GM18520 (cell line): Measurements from ENCODE around the gene MXD3.
"Not testable (repeated sequence)": the region's sequence is repeated elsewhere in the genome, so short reads cannot be mapped to it uniquely, and the experiment has no call there.

Source experiments
- ATAC-seq: cut with Tn5 transposase; IDR thresholded peaks from one replicate; pipeline ENCODE4 v1.9.1; 2021; ENCODE audit not compliant: unreplicated experiment

MXD3 gene, protein sequence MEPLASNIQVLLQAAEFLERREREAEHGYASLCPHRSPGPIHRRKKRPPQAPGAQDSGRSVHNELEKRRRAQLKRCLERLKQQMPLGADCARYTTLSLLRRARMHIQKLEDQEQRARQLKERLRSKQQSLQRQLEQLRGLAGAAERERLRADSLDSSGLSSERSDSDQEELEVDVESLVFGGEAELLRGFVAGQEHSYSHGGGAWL

GRCh38 chr5:177311723-177312648 lies at the start of gene MXD3:
TSS of gene MXD3 (minus strand) at chr5:177311898. CDS start at chr5:177311830, 68 bp downstream.
- ATAC-seq, result peak; percentile 75

DNA sequence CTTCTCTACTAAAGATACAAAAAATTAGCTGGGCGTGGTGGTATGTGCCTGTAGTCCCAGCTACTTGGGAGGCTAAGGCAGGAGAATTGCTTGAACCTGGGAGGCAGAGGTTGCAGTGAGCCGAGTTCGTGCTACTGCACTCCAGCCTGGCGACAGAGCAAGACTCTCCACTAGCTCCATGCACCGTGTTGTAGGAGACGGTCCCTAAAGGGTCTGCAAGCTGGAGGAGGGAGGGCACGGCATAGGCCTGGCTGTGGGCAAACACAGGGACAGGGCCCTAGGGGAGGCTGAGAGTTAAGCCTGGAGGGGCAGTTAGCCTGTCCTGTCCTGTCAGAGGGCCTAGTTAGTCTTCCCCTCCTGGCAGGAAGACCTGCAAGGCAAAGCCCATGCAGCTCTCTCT lies 49.0 kb upstream of the MXD3 start:
- not testable (repeated sequence) for ATAC-seq

DNA sequence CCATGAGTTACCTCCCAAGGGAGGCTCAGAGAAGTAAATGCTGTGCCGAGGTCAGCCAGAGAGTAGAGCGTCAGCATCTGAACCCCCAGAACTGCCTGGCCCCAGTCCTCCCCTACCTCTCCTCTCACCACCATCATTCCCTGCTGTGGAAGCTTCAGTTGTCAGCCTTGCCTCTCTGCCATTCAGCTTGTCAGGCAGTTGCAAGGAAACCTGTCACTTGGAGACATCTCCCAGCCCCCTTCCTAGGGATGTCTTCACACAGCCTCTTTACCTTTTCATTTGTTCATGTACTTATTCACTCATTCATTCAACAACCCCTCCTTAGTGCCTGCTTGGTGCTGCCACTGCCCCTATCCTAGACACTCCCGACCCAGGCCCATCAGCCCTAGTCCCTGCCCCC lies 48.2 kb upstream of the MXD3 start:
- no peak for ATAC-seq

- ATAC-seq, result no peak
Observed at GRCh38 chr5:177359451-177359851, 47.8 kb upstream of the MXD3 start.

DNA sequence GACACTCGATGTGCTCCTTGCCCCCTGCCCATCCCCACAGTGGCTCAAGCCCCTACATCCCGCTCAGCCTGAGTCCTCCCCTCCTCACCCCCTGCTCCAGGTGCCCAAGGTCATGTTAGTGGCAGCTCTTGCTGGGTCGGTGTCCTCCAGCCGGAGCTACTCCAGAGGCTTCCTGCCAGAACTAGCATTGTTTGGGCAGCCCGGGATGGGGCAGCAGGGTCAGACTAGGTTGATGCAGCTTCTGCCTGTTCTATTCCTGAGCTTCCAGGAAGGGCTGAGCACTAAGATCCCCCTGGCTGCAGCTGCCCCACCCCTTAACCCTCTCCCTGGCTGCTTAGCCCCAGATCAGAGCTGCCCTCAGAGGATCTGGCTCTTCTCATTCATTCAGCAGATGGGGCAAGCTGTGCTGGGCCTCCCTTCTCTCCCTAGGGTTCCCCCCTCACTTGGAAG lies 46.7 kb upstream of the MXD3 start:
- ATAC-seq, result no peak

- peak; percentile 84 for ATAC-seq
Observed at GRCh38 chr5:177357459-177358351, 46.0 kb upstream of the MXD3 start, which contains the start of gene RGS14. TSS of gene RGS14 (plus strand) at chr5:177357924. CDS start at chr5:177358025, 101 bp downstream.

DNA sequence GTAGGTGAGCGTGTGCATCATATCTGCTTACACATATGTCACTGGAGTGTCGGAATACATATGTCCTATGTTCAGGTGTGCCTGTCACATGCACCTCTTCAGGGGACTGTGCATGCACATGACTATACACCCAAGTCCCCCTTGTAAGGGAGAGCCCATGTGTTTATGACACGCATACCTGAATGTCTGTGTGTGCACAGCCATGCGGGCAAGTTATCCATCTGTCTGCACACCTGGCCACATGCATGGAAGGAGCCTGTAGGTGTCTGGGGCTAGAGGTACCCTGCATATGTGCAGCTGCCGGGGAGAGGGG lies 45.4 kb upstream of the MXD3 start:
- ATAC-seq, result no peak

- no peak for ATAC-seq
Observed at GRCh38 chr5:177356746-177357145, 45.0 kb upstream of the MXD3 start.

DNA sequence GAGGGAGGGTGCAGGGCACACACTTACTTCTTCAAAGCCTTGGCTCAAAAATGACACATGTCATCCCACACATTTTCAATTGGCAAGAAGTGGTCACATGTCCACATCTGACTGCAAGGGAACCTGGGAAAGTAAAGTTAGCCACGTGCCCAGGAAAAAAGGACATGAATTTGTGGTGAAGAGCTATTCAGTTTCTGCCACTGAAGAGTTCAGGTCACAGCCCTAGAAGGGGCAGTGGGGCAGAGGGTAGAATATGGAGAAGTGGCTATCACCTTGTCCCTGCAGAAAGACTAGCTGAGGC lies 44.1 kb upstream of the MXD3 start:
- ATAC-seq, result no peak

DNA sequence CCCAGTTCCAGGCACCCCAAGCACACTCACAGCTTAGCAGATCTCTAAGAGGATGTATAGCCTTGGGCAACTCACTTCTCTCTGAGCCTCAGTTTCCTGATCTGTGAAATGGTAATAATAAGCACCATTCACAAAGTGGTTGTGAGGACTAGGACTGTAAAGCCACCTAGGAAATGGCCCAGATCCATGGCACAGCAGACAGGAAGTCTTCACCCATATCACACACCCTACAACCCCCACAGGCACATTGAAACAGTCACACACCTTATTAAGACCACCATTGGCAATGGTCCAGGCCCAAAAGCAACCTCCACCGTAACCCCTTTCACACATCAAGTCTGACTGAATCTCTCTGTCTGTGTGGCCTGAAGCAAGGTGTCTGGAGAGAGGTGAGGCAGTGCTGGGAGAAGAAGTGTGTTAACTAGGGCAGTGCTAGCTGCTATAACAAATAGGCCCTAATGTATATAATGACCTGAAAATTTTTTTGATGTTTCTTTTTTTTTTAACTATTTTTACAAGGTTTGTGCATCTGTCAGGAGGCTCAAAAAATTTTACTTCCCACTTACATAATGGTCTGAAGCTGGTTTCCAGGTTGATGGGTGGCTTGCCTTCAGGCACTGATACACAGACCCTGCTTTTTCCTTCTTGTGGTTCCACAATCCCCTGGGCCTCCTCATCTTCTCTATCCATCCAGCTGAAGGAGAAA lies 43.6 kb upstream of the MXD3 start:
- no peak for ATAC-seq

DNA sequence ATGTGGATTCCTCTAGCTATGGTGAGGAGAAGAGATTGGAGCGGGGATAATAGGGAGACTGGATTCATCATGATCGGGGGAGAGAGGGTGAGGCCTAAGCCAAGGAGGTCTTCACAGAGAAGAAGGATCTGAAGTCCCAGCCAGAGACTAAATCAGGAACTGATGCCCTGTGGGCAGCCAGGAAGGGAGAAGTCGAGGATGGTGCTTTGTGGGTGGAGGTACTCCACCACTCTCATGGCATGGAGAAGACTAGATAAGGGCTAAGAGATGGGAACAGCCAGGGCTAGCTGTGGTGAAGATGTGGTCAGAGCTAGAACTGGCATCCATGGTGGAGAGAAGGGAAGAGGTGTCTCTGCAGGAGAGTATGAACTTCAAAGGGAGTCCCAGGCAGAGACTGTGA lies 43.0 kb upstream of the MXD3 start:
- no peak for ATAC-seq

DNA sequence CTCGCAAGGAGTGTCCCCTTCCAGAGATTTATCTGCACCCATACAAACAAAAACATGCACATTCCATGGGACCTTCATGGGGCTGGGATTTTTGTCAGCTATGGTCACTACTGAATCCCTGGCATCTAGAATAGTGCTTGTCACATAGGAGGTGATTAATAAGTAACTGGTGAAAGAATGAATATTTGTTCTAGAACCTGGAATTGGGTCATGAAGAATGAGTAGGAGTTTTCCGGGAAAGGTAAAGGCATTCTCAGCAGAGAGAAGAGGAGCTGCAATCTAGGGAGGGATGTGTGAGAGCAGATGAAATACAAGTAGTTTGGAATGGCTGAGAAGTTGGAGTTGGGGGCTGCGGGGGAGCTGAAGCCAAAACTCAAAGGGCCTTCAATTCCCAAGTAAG lies 42.6 kb upstream of the MXD3 start:
- ATAC-seq, result no peak

DNA sequence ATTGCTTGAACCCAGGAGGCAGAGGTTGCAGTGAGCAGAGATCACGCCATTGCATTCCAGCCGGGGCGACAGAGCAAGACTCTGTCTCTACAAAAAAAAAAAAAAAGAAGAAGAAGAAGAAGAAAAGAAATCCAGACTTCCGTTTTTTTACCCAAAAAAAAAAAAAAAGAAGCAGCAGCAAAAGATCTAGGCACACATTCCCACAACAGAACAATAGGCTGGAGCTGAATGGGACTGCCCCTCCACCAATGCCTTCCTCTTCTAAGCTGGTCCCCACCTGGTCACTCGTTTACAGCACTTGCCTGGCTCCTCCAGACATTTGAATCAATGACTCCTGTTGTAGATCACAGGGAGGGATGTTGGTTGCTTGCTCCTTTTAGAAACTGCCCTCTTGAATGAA lies 41.4 kb upstream of the MXD3 start:
- ATAC-seq, result no peak

- ATAC-seq, result peak; percentile 92
Observed at GRCh38 chr5:177351392-177352329, 40.0 kb upstream of the MXD3 start, which contains the start of gene LMAN2. TSS of gene LMAN2 (minus strand) at chr5:177351668. CDS start at chr5:177351647, 21 bp downstream.

DNA sequence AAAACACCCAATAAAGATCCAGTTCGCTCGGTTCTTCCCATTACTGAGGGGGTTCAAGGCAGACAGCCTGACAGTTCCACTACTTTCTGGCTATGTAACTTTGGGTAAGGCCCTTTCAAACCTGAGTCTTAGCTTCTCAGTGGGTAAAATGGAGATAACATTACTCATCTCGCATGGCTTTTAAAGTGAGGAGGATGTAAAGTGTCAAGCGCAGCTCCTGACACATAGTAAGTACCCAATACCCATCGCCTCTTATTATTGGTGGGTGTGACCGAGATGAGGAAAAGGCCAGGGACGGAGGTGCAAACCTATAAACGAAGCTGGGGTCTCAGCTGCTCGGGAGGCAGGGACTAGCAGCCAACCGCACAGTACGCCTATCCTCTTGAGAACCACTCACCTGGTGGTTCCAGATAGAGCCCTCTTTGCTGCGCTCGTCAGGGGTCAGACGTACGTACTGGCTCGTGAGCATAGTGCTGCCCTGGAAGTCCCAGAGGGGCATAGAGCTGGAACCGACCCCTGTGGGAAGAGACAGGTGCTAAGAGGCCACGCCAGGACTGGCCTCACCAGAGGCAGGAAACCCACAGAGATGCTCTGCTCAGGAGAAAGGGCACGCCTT lies 39.2 kb upstream of the MXD3 start:
- no peak for ATAC-seq

GRCh38 chr5:177349762-177350161 lies 38.1 kb upstream of the MXD3 start:
- ATAC-seq, result no peak

GRCh38 chr5:177349362-177349647 lies 37.6 kb upstream of the MXD3 start:
- ATAC-seq, result no peak

GRCh38 chr5:177347699-177348098 lies 36.0 kb upstream of the MXD3 start:
- ATAC-seq, result no peak

- ATAC-seq, result no peak
Observed at GRCh38 chr5:177346820-177347219, 35.1 kb upstream of the MXD3 start.

- ATAC-seq, result no peak
Observed at GRCh38 chr5:177344891-177345290, 33.2 kb upstream of the MXD3 start.
